ENCODE measurements around the gene BEND4.

The BEND4 gene

GRCh38 chr4:42133006-42133405 lies 19.4 kb downstream of the BEND4 start:
- Mint-ChIP-seq H3K4me3 (no peak overlapping the region), H3K4me1 (no peaks in the 10 kb centered on the region), H3K27me3 (peaks cover 6% of the 10 kb centered on the region), H3K36me3 (no peaks in the 10 kb centered on the region), H3K27ac (no peak overlapping the region), H3K9me3 (no peaks in the 10 kb centered on the region)

- Mint-ChIP-seq H3K4me1 (no peaks in the 10 kb centered on the region), H3K36me3 (no peaks in the 10 kb centered on the region), H3K9me3 (no peaks in the 10 kb centered on the region), H3K4me3 (no peak overlapping the region), H3K27me3 (peaks cover 2% of the 10 kb centered on the region), H3K27ac (no peak overlapping the region)
These were observed 20.4 kb downstream of the BEND4 start for GRCh38 chr4:42132099-42132498.

- Mint-ChIP-seq H3K4me3 (no peak overlapping the region), H3K27me3 (peaks cover 8% of the 10 kb centered on the region), H3K4me1 (no peaks in the 10 kb centered on the region), H3K9me3 (no peaks in the 10 kb centered on the region), H3K36me3 (no peaks in the 10 kb centered on the region), H3K27ac (no peak overlapping the region)
These were observed 29.3 kb downstream of the BEND4 start for GRCh38 chr4:42123071-42123644.

- Mint-ChIP-seq H3K4me3 (no peak overlapping the region), H3K9me3 (no peaks in the 10 kb centered on the region), H3K27ac (no peak overlapping the region), H3K4me1 (no peaks in the 10 kb centered on the region), H3K36me3 (no peaks in the 10 kb centered on the region), H3K27me3 (peaks cover 11% of the 10 kb centered on the region)
These were observed 30.2 kb downstream of the BEND4 start for GRCh38 chr4:42122237-42122636.

GRCh38 chr4:42119886-42120285 lies 32.6 kb downstream of the BEND4 start:
- H3K27ac Mint-ChIP-seq = no peak overlapping the region
- H3K36me3 Mint-ChIP-seq = no peaks in the 10 kb centered on the region
- H3K4me3 Mint-ChIP-seq = no peak overlapping the region
- H3K9me3 Mint-ChIP-seq = no peaks in the 10 kb centered on the region
- H3K4me1 Mint-ChIP-seq = no peaks in the 10 kb centered on the region
- H3K27me3 Mint-ChIP-seq = peaks cover 12% of the 10 kb centered on the region

- Mint-ChIP-seq H3K4me3 (no peak overlapping the region), H3K27me3 (peaks cover 15% of the 10 kb centered on the region), H3K9me3 (no peaks in the 10 kb centered on the region), H3K27ac (no peak overlapping the region), H3K4me1 (no peaks in the 10 kb centered on the region), H3K36me3 (no peaks in the 10 kb centered on the region)
These were observed 39.6 kb downstream of the BEND4 start for GRCh38 chr4:42112846-42113245.

GRCh38 chr4:42104521-42104920 lies 47.9 kb downstream of the BEND4 start:
- Mint-ChIP-seq H3K36me3 (no peaks in the 10 kb centered on the region), H3K4me3 (no peak overlapping the region), H3K27ac (no peak overlapping the region), H3K27me3 (peaks cover 7% of the 10 kb centered on the region), H3K4me1 (no peaks in the 10 kb centered on the region), H3K9me3 (no peaks in the 10 kb centered on the region)

GRCh38 chr4:42101446-42101975 lies 50.9 kb downstream of the BEND4 start:
- no peaks in the 10 kb centered on the region for H3K9me3 Mint-ChIP-seq
- H3K4me3 Mint-ChIP-seq = no peak overlapping the region
- no peaks in the 10 kb centered on the region for H3K36me3 Mint-ChIP-seq
- no peaks in the 10 kb centered on the region for H3K4me1 Mint-ChIP-seq
- no peak overlapping the region for H3K27ac Mint-ChIP-seq
- peaks cover 6% of the 10 kb centered on the region for H3K27me3 Mint-ChIP-seq

GRCh38 chr4:42088386-42088785 lies 64.1 kb downstream of the BEND4 start:
- no peaks in the 10 kb centered on the region for H3K9me3 Mint-ChIP-seq
- no peak overlapping the region for H3K4me3 Mint-ChIP-seq
- no peak overlapping the region for H3K27ac Mint-ChIP-seq
- H3K4me1 Mint-ChIP-seq = no peaks in the 10 kb centered on the region
- H3K27me3 Mint-ChIP-seq = no peaks in the 10 kb centered on the region
- peaks cover 12% of the 10 kb centered on the region for H3K36me3 Mint-ChIP-seq

- no peak overlapping the region for H3K27ac Mint-ChIP-seq
- H3K27me3 Mint-ChIP-seq = no peaks in the 10 kb centered on the region
- no peaks in the 10 kb centered on the region for H3K9me3 Mint-ChIP-seq
- no peaks in the 10 kb centered on the region for H3K4me1 Mint-ChIP-seq
- peaks cover 16% of the 10 kb centered on the region for H3K36me3 Mint-ChIP-seq
- H3K4me3 Mint-ChIP-seq = no peak overlapping the region
These were observed 68.6 kb downstream of the BEND4 start for GRCh38 chr4:42083816-42084215.

GRCh38 chr4:42080306-42080705 lies 72.1 kb downstream of the BEND4 start:
- peaks cover 11% of the 10 kb centered on the region for H3K36me3 Mint-ChIP-seq
- H3K27ac Mint-ChIP-seq = no peak overlapping the region

GRCh38 chr4:42078184-42078801 lies 74.2 kb downstream of the BEND4 start:
- Mint-ChIP-seq H3K27ac (no peak overlapping the region), H3K4me1 (no peaks in the 10 kb centered on the region), H3K9me3 (no peaks in the 10 kb centered on the region), H3K27me3 (no peaks in the 10 kb centered on the region), H3K4me3 (no peak overlapping the region), H3K36me3 (peaks cover 10% of the 10 kb centered on the region)

More at GRCh38 chr4:42080306-42080705, 72.1 kb downstream of the BEND4 start:
- Mint-ChIP-seq H3K9me3 (no peaks in the 10 kb centered on the region), H3K4me3 (no peak overlapping the region), H3K4me1 (no peaks in the 10 kb centered on the region), H3K27me3 (no peaks in the 10 kb centered on the region)

- Mint-ChIP-seq H3K4me3 (no peak overlapping the region), H3K4me1 (no peaks in the 10 kb centered on the region), H3K27me3 (no peaks in the 10 kb centered on the region), H3K36me3 (peaks cover 14% of the 10 kb centered on the region), H3K27ac (no peak overlapping the region), H3K9me3 (no peaks in the 10 kb centered on the region)
These were observed 78.2 kb downstream of the BEND4 start for GRCh38 chr4:42074294-42074693.

- Mint-ChIP-seq H3K36me3 (peaks cover 17% of the 10 kb centered on the region), H3K4me3 (no peak overlapping the region), H3K27me3 (no peaks in the 10 kb centered on the region), H3K27ac (no peak overlapping the region), H3K4me1 (no peaks in the 10 kb centered on the region), H3K9me3 (no peaks in the 10 kb centered on the region)
These were observed 82.0 kb downstream of the BEND4 start for GRCh38 chr4:42070463-42070862.

GRCh38 chr4:42067264-42067663 lies 85.2 kb downstream of the BEND4 start:
- no peak overlapping the region for H3K27ac Mint-ChIP-seq
- peaks cover 25% of the 10 kb centered on the region for H3K36me3 Mint-ChIP-seq
- H3K27me3 Mint-ChIP-seq = no peaks in the 10 kb centered on the region
- no peaks in the 10 kb centered on the region for H3K9me3 Mint-ChIP-seq
- H3K4me3 Mint-ChIP-seq = no peak overlapping the region
- H3K4me1 Mint-ChIP-seq = no peaks in the 10 kb centered on the region

- Mint-ChIP-seq H3K27ac (no peak overlapping the region), H3K4me1 (no peaks in the 10 kb centered on the region), H3K36me3 (peaks cover 20% of the 10 kb centered on the region), H3K9me3 (no peaks in the 10 kb centered on the region), H3K27me3 (no peaks in the 10 kb centered on the region), H3K4me3 (no peak overlapping the region)
These were observed 86.1 kb downstream of the BEND4 start for GRCh38 chr4:42066402-42066801.

Data from activated naive CD4-positive, alpha-beta T cell treated with anti-CD3 and anti-CD28 coated beads, Interleukin-2, amount 50 U/mL, for 24 hours (primary cell).